Mesendoderm (in vitro differentiated cells): ENCODE results near the gene EDAR.

Experiments used
- DNase-seq: peaks from one replicate; pipeline ENCODE4 v3.0.0; 2013
- H2AK5ac ChIP-seq: 2 replicates; pipeline ENCODE4 v1.6.1; 2013; ENCODE audit warnings: low read length, inconsistent platforms
- H2BK120ac ChIP-seq: 2 replicates; pipeline ENCODE4 v1.6.1; 2013; ENCODE audit warnings: low read depth, mild to moderate bottlenecking, low read length, moderate library complexity, mixed read lengths
- H2BK15ac ChIP-seq: replicated peaks from 2 replicates; pipeline ENCODE4 v1.6.1; 2013; ENCODE audit warnings: low read depth, mild to moderate bottlenecking, moderate library complexity
- H2BK5ac ChIP-seq: 2 replicates; pipeline ENCODE4 v1.6.1; 2013; ENCODE audit warnings: low read length, inconsistent platforms
- H3K18ac ChIP-seq: 2 replicates; pipeline ENCODE4 v1.6.1; 2013; ENCODE audit warnings: mild to moderate bottlenecking, low read length, mixed read lengths
- H3K23ac ChIP-seq: one replicate; pipeline ENCODE4 v1.6.1; 2013; ENCODE audit warnings: low read length
- H3K27ac ChIP-seq: 2 replicates; pipeline ENCODE4 v1.5.1; 2013; ENCODE audit warnings: low read depth, mild to moderate bottlenecking, inconsistent platforms, low read length, moderate library complexity
- H3K27me3 ChIP-seq: 2 replicates; pipeline ENCODE4 v1.6.1; 2013; ENCODE audit warnings: low read length, control low read depth, mild to moderate bottlenecking, inconsistent platforms; ENCODE audit not compliant: insufficient read depth, poor library complexity
- H3K36me3 ChIP-seq: 2 replicates; pipeline ENCODE4 v1.6.1; 2013; ENCODE audit warnings: low read length, inconsistent platforms; ENCODE audit not compliant: control insufficient read depth, insufficient read depth
- H3K4ac ChIP-seq: one replicate; pipeline ENCODE4 v1.6.1; 2013; ENCODE audit warnings: low read depth, mild to moderate bottlenecking, low read length, moderate library complexity
- H3K4me1 ChIP-seq: 2 replicates; pipeline ENCODE4 v1.6.1; 2013; ENCODE audit warnings: low read depth, low read length, inconsistent platforms; ENCODE audit not compliant: control insufficient read depth
- H3K4me2 ChIP-seq: 2 replicates; pipeline ENCODE4 v1.6.1; 2013; ENCODE audit warnings: low read length
- H3K4me3 ChIP-seq: 2 replicates; pipeline ENCODE4 v1.5.1; 2013; ENCODE audit warnings: mild to moderate bottlenecking, low read length
- H3K56ac ChIP-seq: one replicate; pipeline ENCODE4 v1.6.1; 2013; ENCODE audit warnings: low read length
- H3K79me1 ChIP-seq: 2 replicates; pipeline ENCODE4 v1.6.1; 2013; ENCODE audit warnings: low read length, inconsistent platforms
- H3K79me2 ChIP-seq: 2 replicates; pipeline ENCODE4 v1.6.1; 2013; ENCODE audit warnings: mild to moderate bottlenecking, low read length; ENCODE audit not compliant: control insufficient read depth, insufficient read depth
- H3K9ac ChIP-seq: 2 replicates; pipeline ENCODE4 v1.6.1; 2013; ENCODE audit warnings: low read length, inconsistent platforms
- H4K5ac ChIP-seq: one replicate; pipeline ENCODE4 v1.6.1; 2013; ENCODE audit warnings: low read length
- H4K8ac ChIP-seq: one replicate; pipeline ENCODE4 v1.6.1; 2013; ENCODE audit warnings: low read depth, mild to moderate bottlenecking, control low read depth, low read length, moderate library complexity
- WGBS: extraction: QIAGEN DNeasy Blood & Tissue Kit; methylation state at CpG from one replicate; pipeline ENCODE4 v1.1.7; 2013; ENCODE audit warnings: low lambda C conversion rate, missing lambda C conversion rate; ENCODE audit not compliant: insufficient coverage; ENCODE audit errors: extremely low coverage; 5-methylcytosine and 5-hydroxymethylcytosine counted together

Gene EDAR

DNA sequence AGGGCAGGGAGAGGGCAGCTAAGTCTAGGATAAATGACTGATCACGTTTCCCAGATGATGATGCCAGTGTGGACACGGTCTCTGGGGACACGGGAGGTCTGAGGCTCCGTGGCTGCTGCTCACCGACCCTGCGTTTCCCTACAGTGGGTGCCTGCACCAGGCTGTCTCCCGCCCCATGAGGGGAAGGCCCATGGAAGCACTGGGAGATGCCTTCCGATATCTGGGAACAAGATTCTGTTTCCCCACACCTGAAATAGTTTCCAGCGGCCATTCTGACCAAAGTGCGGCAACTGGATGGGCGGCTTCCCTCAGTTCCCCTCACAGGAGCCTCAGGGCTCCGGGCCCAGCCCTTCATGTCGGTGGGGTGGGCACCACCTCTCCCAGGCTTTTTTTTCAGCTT is 83.1 kb downstream of the EDAR start:
- Histone ChIP-seq H3K9ac (no peak overlapping the region), H3K4me3 (no peak overlapping the region), H3K79me2 (no peaks in the 10 kb centered on the region), H3K56ac (no peak overlapping the region), H3K4me1 (no peaks in the 10 kb centered on the region), H3K79me1 (no peaks in the 10 kb centered on the region), H2BK5ac (no peak overlapping the region), H4K8ac (no peak overlapping the region), H3K4me2 (no peak overlapping the region), H2BK15ac (no peak overlapping the region), H3K23ac (no peak overlapping the region), H3K36me3 (no peaks in the 10 kb centered on the region), H3K18ac (no peak overlapping the region), H2BK120ac (no peak overlapping the region), H4K5ac (no peak overlapping the region), H2AK5ac (no peak overlapping the region), H3K27ac (no peak overlapping the region), H3K27me3 (no peaks in the 10 kb centered on the region), H3K4ac (no peak overlapping the region)
- no peak for DNase-seq
- WGBS = no CpG with 5 or more reads among the region's 13 CpGs

DNA sequence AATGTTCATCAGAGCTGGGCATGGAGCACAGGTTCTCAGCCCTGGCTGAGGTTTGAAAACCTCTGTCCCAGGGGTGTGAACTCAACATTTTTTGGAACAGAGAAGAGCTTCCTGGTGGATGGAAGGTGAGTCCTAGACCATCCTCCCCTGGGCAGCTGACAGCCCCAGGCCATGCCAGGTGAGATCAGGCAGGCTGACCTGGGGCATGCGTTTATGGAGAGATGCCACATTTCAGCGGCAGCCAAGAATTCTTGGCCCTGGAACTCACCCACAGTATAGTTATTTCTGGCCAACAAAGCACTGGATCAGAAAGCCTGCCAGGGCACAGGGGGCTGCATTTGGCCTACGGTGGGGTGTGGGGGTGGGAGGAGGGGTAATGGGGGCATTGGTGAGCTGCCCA is 83.8 kb downstream of the EDAR start:
- Histone ChIP-seq H4K5ac (no peak overlapping the region), H3K18ac (no peak overlapping the region), H3K79me1 (no peaks in the 10 kb centered on the region), H2AK5ac (no peak overlapping the region), H3K23ac (no peak overlapping the region), H3K56ac (no peak overlapping the region), H3K27ac (no peak overlapping the region), H3K4ac (no peak overlapping the region), H3K4me3 (no peak overlapping the region), H3K27me3 (no peaks in the 10 kb centered on the region), H3K4me1 (no peaks in the 10 kb centered on the region), H3K4me2 (no peak overlapping the region), H3K79me2 (no peaks in the 10 kb centered on the region), H2BK120ac (no peak overlapping the region), H4K8ac (no peak overlapping the region), H2BK5ac (no peak overlapping the region), H3K36me3 (no peaks in the 10 kb centered on the region), H2BK15ac (no peak overlapping the region), H3K9ac (no peak overlapping the region)
- no peak for DNase-seq
- WGBS = no CpG with 5 or more reads among the region's 3 CpGs

DNA sequence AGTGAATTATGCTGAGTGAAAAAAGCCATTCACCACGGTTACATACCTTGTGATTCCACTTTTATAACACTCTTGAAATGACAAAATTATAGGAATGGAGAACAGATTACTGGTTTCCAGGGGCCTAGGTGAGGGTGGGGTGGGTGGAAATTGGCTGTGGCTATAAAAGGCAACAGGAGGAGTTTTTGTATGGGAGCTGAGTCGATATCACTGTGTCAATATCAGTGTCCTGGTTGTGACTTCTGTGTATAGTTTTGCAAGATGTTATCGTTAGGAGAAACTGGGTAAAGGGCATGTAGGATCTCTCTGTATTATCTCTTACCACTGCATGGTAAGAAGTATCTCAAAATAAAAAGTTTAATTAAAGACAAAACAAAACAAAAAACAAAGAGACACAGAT is 84.3 kb downstream of the EDAR start:
- Histone ChIP-seq H3K79me1 (no peaks in the 10 kb centered on the region), H4K5ac (no peak overlapping the region), H3K4me2 (no peak overlapping the region), H3K36me3 (no peaks in the 10 kb centered on the region), H2AK5ac (no peak overlapping the region), H3K4me3 (no peak overlapping the region), H3K9ac (no peak overlapping the region), H3K79me2 (no peaks in the 10 kb centered on the region), H3K27ac (no peak overlapping the region), H4K8ac (no peak overlapping the region), H2BK5ac (no peak overlapping the region), H3K27me3 (no peaks in the 10 kb centered on the region), H3K23ac (no peak overlapping the region), H3K4me1 (no peaks in the 10 kb centered on the region), H2BK15ac (no peak overlapping the region), H3K4ac (no peak overlapping the region), H2BK120ac (no peak overlapping the region), H3K18ac (no peak overlapping the region), H3K56ac (no peak overlapping the region)
- WGBS = no CpG with 5 or more reads among the region's 3 CpGs
- no peak for DNase-seq

DNA sequence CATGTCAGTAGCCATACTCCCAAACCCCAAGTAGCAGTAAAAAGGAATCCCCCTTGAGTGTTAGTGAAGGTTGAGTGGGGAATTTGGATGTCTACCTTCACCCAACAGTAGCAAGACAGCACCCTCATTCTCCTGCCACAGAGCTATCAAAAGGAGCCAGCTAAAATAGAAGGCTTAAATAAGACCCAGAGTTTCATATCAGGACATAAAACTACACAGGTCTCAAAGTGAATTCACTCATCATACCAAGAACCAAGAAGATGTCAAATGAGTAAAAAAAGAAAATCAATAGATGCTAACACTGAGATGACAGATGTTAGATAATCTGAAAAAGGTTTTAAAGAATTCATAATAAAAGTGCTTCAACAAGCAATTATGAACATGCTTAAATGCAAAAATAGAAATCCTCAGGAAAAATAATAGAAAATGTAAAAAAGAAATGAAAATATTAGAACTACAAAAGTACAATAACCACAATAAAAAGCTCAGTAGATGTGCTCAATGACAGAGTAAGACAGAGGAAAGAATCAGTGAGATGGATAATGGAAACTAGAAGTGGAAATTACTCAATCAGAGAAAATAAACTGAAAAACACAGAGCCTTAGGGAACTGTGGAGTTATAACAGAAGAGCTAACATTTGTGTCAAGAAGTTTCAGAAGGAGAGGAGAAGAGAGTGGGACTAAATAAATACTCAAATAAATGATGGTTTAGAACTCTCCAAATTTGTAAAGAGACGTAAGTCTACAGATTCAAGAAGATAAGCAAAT is 90.5 kb downstream of the EDAR start:
- H2BK5ac ChIP-seq = no peak overlapping the region
- H3K18ac ChIP-seq = no peak overlapping the region
- H4K5ac ChIP-seq = no peak overlapping the region
- H3K36me3 ChIP-seq = no peaks in the 10 kb centered on the region
- no peak for DNase-seq
- no peak overlapping the region for H2AK5ac ChIP-seq
- no peak overlapping the region for H3K23ac ChIP-seq
- no peak overlapping the region for H3K9ac ChIP-seq
- no peak overlapping the region for H2BK120ac ChIP-seq
- no peak overlapping the region for H3K4me2 ChIP-seq
- no peaks in the 10 kb centered on the region for H3K79me2 ChIP-seq
- no peak overlapping the region for H2BK15ac ChIP-seq
- no peak overlapping the region for H3K4ac ChIP-seq
- H3K4me3 ChIP-seq = no peak overlapping the region
- H3K27me3 ChIP-seq = no peaks in the 10 kb centered on the region
- WGBS = no CpG with 5 or more reads among the region's 1 CpG
- H3K79me1 ChIP-seq = no peaks in the 10 kb centered on the region
- H4K8ac ChIP-seq = no peak overlapping the region
- no peaks in the 10 kb centered on the region for H3K4me1 ChIP-seq
- H3K27ac ChIP-seq = no peak overlapping the region
- no peak overlapping the region for H3K56ac ChIP-seq

DNA sequence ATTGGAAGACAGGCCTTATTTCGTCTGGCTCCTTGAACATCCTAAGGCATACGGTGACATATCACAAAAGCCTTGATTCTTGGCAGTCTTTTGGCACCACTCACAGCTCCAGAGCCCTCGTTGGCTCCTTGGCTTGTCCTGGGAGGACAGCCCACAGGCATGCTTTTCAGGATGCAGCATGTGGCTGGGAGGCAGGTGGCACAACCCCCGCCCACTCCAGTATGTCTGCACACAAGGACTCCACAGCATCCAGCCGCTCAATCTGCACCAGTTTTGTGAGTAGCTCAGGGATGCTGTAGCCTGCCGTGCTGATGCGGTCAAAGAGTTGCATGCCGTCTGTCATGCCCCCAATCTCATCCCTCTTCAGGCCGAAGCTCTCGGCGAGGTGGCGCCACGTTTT is 92.3 kb downstream of the EDAR start:
- no peak overlapping the region for H4K8ac ChIP-seq
- no peaks in the 10 kb centered on the region for H3K79me1 ChIP-seq
- no peak overlapping the region for H2BK5ac ChIP-seq
- H2BK120ac ChIP-seq = no peak overlapping the region
- H3K56ac ChIP-seq = no peak overlapping the region
- no peaks in the 10 kb centered on the region for H3K36me3 ChIP-seq
- no peak overlapping the region for H3K4me2 ChIP-seq
- no peak overlapping the region for H3K18ac ChIP-seq
- no peak overlapping the region for H3K9ac ChIP-seq
- H2AK5ac ChIP-seq = no peak overlapping the region
- no peak overlapping the region for H3K23ac ChIP-seq
- H4K5ac ChIP-seq = no peak overlapping the region
- no peak overlapping the region for H3K4me3 ChIP-seq
- H2BK15ac ChIP-seq = no peak overlapping the region
- H3K27ac ChIP-seq = no peak overlapping the region
- WGBS = no CpG with 5 or more reads among the region's 13 CpGs
- H3K79me2 ChIP-seq = no peaks in the 10 kb centered on the region
- H3K27me3 ChIP-seq = no peaks in the 10 kb centered on the region
- H3K4me1 ChIP-seq = no peaks in the 10 kb centered on the region
- no peak for DNase-seq
- H3K4ac ChIP-seq = no peak overlapping the region

DNA sequence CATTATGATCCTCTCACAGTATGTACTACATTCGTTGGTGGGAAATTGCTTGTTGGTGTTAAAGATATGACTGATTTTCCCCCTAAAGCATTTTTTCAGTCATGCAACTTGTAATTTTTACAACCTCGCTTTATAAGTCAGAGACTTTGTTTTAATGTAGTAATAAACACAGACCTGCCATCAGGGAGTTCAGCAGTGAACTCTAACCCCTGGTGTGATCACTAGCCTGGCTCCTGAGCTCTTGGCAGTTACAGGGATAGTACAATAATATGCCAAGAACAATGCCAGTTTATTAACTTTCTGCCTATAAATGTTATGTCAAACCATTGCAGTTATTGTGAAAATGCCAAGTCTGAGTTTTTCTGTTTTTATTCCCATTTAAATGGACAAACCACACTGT is 93.8 kb downstream of the EDAR start:
- no CpG with 5 or more reads among the region's 2 CpGs for WGBS
- DNase-seq = no peak
- no peak overlapping the region for H3K18ac ChIP-seq

More for the DNA sequence above, 93.8 kb downstream of the EDAR start:
- Histone ChIP-seq H4K5ac (no peak overlapping the region), H3K4me3 (no peak overlapping the region), H3K27me3 (no peaks in the 10 kb centered on the region), H2BK15ac (no peak overlapping the region), H3K4me2 (no peak overlapping the region), H2AK5ac (no peak overlapping the region), H3K23ac (no peak overlapping the region), H3K27ac (no peak overlapping the region), H3K56ac (no peak overlapping the region), H3K79me2 (no peaks in the 10 kb centered on the region), H2BK120ac (no peak overlapping the region), H2BK5ac (no peak overlapping the region), H3K4ac (no peak overlapping the region), H3K36me3 (no peaks in the 10 kb centered on the region), H3K4me1 (no peaks in the 10 kb centered on the region), H4K8ac (no peak overlapping the region), H3K9ac (no peak overlapping the region), H3K79me1 (no peaks in the 10 kb centered on the region)
